ENCODE results near the gene SPATA2.

Gene SPATA2

DNA sequence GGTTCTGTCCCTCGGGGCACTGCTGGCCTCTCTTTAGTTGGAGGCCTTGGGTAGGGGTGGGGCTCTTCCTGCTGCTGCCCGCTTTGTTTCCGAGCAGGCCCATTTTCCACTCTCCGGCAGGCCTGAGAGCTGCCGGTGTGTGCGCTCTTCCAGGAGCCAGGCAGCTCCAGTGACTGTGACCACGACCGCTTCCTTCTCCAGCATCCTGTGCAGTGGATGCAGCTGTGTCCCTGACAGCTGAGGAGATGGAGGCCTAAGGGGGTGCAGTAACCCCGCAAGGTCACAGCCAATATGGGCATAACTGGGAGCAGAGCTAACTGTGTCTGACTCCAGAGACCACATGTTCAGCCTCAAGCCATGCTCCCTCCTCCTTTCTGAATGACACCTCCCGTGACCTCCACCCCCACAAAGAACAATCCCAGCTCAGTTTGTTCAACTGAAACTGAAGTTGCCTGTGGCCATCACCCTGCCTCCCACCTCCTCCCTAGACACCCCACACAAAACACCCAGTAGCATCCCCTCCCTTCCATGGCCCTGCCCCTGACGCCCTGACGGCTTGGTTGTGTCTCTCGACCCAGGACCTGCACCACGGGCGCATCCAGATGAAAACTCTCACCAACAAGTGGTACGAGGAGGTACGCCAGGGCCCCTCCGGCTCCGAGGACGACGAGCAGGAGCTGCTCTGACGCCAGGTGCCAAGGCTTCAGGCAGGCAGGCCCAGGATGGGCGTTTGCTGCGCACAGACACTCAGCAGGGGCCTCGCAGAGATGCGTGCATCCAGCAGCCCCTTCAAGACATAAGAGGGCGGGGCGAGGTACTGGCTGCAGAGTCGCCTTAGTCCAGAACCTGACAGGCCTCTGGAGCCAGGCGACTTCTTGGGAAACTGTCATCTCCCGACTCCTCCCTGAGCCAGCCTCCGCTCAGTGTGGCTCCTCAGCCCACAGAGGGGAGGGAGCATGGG lies 27.8 kb downstream of the SPATA2 start:
- no peak overlapping the region for H3K4me3 ChIP-seq (ENCODE audit: low read depth, low read length)
- no peak for DNase-seq (ENCODE audit: low read depth)
- TF ChIP-seq, protein P1, sequence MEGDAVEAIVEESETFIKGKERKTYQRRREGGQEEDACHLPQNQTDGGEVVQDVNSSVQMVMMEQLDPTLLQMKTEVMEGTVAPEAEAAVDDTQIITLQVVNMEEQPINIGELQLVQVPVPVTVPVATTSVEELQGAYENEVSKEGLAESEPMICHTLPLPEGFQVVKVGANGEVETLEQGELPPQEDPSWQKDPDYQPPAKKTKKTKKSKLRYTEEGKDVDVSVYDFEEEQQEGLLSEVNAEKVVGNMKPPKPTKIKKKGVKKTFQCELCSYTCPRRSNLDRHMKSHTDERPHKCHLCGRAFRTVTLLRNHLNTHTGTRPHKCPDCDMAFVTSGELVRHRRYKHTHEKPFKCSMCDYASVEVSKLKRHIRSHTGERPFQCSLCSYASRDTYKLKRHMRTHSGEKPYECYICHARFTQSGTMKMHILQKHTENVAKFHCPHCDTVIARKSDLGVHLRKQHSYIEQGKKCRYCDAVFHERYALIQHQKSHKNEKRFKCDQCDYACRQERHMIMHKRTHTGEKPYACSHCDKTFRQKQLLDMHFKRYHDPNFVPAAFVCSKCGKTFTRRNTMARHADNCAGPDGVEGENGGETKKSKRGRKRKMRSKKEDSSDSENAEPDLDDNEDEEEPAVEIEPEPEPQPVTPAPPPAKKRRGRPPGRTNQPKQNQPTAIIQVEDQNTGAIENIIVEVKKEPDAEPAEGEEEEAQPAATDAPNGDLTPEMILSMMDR (IDR thresholded peaks at IDR 0.05; ENCODE audit: low read depth, low read length, missing control alignments): no peak

DNA sequence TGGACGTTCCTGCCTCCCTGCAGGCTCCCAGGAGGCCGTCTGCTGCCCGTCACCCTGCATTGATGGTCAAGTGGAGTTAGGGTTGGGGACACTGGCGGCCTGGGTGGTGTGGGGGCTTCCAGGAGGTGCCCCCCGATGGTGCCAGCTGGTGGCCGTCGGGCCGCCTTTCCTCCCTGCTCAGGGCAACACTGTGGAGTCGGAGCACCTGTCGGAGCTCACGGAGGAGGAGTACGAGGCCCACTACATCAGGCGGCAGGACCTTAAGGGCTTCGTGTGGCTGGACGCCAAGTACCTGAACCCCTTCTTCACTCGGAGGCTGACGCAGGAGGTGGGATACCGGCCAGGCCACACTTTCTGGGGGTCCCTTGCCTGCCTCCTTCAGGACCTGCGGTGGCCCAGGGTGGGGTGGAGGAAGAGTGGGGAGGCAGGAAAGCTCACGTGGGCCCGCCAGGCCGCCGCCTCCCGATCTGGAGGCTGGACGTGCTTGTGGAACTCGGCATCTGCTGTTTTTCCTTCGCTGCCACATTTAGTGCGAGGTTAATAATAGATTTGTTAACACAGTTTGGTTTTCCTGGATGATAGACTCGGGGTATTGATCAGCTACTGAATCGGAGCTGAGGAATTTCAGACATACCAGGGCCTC lies 28.6 kb downstream of the SPATA2 start:
- H3K4me3 ChIP-seq (ENCODE audit: low read depth, low read length): no peak overlapping the region
- TF ChIP-seq, protein P1 (IDR thresholded peaks at IDR 0.05; ENCODE audit: low read depth, low read length, missing control alignments): no peak
- no peak for DNase-seq (ENCODE audit: low read depth)

DNA sequence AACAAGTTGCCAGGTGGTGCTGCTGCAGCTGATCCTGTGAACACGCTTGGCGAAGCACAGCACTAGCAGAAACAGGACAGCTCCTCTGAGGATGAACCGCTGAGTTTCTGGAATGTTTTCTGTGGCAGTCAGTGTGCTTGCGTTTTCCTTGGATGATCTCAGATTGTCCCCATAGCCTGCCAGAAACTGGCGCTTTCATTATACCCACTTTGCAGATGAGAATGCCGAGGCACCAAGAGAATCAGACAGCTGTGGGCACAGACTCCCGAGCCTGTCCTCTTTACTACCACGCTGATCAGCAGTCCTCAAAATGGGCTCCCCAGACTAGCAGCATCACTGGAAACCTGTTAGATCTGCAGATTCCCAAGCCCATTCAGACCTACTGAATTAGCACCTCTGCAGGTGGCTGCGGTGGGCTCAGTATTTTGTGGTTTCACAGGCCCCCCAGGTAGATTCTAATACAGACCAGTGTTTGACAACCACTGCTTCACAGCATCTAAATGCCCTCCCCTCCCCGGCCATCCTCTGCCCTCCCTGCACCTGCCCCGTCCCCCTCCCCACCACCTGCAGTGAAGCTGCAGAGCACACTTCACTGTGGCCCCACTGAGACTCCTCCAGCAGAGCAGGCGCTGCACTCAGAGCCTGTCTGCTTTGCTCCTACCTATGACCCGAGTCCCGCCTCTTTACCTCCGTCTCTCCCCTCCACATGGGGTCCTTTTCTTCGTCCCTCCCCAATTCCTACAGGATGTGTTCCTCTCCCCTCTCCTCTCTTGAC lies 29.6 kb downstream of the SPATA2 start:
- no peak for DNase-seq (ENCODE audit: low read depth)
- TF ChIP-seq, protein P1 (IDR thresholded peaks at IDR 0.05; ENCODE audit: low read depth, low read length, missing control alignments): no peak
- no peak overlapping the region for H3K4me3 ChIP-seq (ENCODE audit: low read depth, low read length)

DNA sequence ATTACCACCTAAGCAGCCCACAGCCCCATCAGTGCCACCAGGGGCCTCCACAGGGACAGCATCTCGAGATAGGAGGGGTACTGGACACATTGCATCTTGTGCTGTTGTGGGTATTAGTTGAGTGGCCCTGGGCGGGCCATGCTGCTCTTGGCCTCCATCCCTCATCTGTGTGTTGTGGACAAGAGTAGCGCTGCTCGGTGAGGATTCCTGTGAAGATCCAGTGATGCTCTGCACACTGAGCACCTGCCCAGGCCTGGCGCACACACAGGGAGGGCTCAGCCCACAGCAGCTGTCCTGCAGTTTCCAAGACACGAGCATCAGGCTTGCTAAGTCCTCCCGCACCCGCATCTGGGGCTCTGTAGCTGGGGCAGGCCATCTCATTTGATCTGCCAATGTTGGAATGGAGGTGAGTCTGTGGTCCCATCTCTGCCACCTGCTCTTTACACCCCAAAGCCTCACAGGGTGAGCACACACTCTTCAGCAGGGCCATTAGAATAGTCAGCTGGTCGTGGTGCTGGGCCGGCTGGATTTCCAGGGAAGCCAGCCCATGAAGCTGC lies 32.0 kb downstream of the SPATA2 start:
- no peak for DNase-seq (ENCODE audit: low read depth)
- no peak overlapping the region for H3K4me3 ChIP-seq (ENCODE audit: low read depth, low read length)
- TF ChIP-seq, protein P1 (IDR thresholded peaks at IDR 0.05; ENCODE audit: low read depth, low read length, missing control alignments): no peak

DNA sequence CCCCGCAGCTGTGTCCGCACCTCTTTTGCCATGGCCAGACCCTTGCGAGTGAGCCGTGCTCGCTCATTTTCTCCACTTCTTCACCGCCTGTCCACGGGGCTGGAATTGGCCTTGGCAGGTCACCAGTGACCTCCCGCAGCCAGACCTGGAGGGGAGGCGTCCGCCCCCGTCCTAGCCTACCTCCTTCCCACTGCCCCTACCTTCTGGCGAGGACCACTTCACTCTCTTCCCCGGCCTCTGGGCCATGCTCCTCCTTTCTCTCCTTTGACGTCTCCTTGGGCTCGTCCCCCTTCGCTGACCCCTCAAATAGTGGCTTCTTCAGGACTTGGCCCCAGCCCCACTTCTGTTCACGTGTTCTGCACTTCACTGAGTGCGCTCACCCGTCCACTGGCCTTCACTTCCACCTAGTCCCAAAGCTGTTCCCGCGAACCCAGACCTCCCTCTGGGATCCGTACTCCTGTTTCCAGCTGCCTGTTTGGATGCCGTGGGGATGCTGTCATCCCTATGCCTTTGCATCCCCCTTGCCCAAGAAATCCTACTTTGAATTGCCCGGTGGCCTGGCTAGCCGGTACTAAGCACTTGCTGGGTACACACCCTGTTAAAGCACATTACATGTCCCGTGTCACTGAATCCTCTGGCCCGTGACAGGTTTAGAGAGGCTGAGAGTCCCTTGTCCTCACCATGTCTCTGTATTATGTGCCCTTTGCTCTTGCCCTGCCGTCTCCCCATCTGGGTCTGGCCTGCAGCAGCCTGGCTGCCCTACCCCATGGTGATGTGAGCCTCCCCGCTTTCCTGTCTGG lies 33.0 kb downstream of the SPATA2 start:
- TF ChIP-seq, protein P1 (IDR thresholded peaks at IDR 0.05; ENCODE audit: low read depth, low read length, missing control alignments): no peak
- DNase-seq (ENCODE audit: low read depth): no peak
- no peak overlapping the region for H3K4me3 ChIP-seq (ENCODE audit: low read depth, low read length)

Measured in GM12864 (cell line).